ENCODE results near the gene TERF2IP. TPM values are rescaled to one million over a fixed set of nuclear protein-coding genes. Genes with fewer than 3 reads are reported as not detected.

TERF2IP gene
- total RNA-seq, 2 donors from 2014 or later, result 89.7 to 116 TPM

DNA sequence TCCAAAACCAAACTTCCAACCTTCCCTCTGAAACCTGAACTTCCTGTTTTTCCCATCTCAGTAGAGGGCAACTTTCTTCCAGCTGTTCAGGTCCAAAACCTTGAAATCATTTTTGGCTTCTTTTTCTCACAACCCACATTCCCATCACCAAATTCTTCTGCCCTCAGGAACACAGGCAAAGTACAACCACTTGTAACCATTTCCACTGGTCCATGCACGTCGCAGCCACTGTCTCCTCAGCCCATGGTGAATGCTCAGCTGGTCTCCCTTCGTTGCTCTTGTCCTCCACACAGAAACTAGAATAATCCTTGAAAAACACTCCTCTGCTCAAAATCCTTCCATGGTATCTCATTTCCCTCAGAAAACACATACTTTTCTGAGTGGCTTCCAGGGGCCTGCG is 20.8 kb upstream of the TERF2IP start:
- intact Hi-C loops (cut with DNase I), result loop anchor here (10.0 kb wide), 2 partner anchors 112 to 152 kb away; no protein-coding TSS in a partner anchor
- Histone ChIP-seq H3K27ac (no peak overlapping the region), H3K4me1 (replicated peaks) (peaks cover 6% of the 10 kb centered on the region), H3K27me3 (replicated peaks; ENCODE audit: insufficient read depth) (no peaks in the 10 kb centered on the region), H3K4me3 (no peak overlapping the region), H3K9me3 (no peaks in the 10 kb centered on the region), H3K36me3 (peaks cover 18 to 20% of the 10 kb centered on the region in 2 donors)
- TF ChIP-seq POLR2AphosphoS5 (IDR thresholded peaks at IDR 0.05) (no peak), POLR2A (IDR thresholded peaks at IDR 0.05) (no peak)
- TF ChIP-seq, protein P1, sequence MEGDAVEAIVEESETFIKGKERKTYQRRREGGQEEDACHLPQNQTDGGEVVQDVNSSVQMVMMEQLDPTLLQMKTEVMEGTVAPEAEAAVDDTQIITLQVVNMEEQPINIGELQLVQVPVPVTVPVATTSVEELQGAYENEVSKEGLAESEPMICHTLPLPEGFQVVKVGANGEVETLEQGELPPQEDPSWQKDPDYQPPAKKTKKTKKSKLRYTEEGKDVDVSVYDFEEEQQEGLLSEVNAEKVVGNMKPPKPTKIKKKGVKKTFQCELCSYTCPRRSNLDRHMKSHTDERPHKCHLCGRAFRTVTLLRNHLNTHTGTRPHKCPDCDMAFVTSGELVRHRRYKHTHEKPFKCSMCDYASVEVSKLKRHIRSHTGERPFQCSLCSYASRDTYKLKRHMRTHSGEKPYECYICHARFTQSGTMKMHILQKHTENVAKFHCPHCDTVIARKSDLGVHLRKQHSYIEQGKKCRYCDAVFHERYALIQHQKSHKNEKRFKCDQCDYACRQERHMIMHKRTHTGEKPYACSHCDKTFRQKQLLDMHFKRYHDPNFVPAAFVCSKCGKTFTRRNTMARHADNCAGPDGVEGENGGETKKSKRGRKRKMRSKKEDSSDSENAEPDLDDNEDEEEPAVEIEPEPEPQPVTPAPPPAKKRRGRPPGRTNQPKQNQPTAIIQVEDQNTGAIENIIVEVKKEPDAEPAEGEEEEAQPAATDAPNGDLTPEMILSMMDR (IDR thresholded peaks at IDR 0.05), result no peak
- WGBS, result 85% methylated on average over 4 of the region's 4 CpGs
- DNase-seq (ENCODE audit: low spot score), result no peak

DNA sequence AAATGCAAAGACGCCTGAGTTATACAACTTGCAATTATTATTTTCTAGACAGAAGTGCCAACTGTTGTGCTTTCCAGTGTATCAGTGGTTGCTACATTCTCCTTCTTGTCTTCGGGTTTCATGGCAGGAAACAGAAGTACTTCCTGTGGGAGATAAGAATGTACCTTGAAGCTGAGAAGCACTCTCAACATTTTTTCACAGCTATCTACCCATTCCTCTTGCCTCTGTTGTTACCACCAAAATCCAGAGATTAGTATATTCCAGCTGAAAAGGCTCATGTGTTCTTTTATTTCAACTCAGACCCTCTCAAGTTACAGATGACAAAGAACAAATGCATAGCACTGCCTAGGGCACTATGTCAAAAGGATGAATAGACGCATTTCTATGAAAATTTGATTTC is 19.7 kb upstream of the TERF2IP start:
- H3K27ac ChIP-seq, result no peak overlapping the region
- intact Hi-C loops (cut with DNase I), result loop anchor here (10.0 kb wide), 2 partner anchors 113 to 153 kb away; no protein-coding TSS in a partner anchor
- H3K36me3 ChIP-seq, result peaks cover 21 to 28% of the 10 kb centered on the region in 2 donors
- DNase-seq (ENCODE audit: low spot score), result no peak
- H3K27me3 ChIP-seq (replicated peaks; ENCODE audit: insufficient read depth), result no peaks in the 10 kb centered on the region
- TF ChIP-seq, protein P1 (IDR thresholded peaks at IDR 0.05), result no peak
- TF ChIP-seq POLR2AphosphoS5 (IDR thresholded peaks at IDR 0.05) (no peak), POLR2A (IDR thresholded peaks at IDR 0.05) (no peak)
- 64% methylated on average over 3 of the region's 3 CpGs for WGBS
- H3K4me3 ChIP-seq, result no peak overlapping the region
- H3K4me1 ChIP-seq (replicated peaks), result no peaks in the 10 kb centered on the region
- H3K9me3 ChIP-seq, result no peaks in the 10 kb centered on the region

GRCh38 chr16:75628351-75628750 is 19.2 kb upstream of the TERF2IP start:
- no peak overlapping the region for H3K27ac ChIP-seq
- H3K36me3 ChIP-seq, result peaks cover 26 to 32% of the 10 kb centered on the region in 2 donors
- WGBS, result 89% methylated on average over 4 of the region's 4 CpGs
- H3K4me3 ChIP-seq, result no peak overlapping the region
- TF ChIP-seq POLR2A (IDR thresholded peaks at IDR 0.05) (no peak), POLR2AphosphoS5 (IDR thresholded peaks at IDR 0.05) (no peak)
- TF ChIP-seq, protein P1 (IDR thresholded peaks at IDR 0.05), result no peak
- no peaks in the 10 kb centered on the region for H3K9me3 ChIP-seq
- no peaks in the 10 kb centered on the region for H3K27me3 ChIP-seq (replicated peaks; ENCODE audit: insufficient read depth)
- intact Hi-C loops (cut with DNase I), result loop anchor here (10.0 kb wide), 2 partner anchors 114 to 154 kb away; no protein-coding TSS in a partner anchor
- DNase-seq (ENCODE audit: low spot score), result no peak
- no peaks in the 10 kb centered on the region for H3K4me1 ChIP-seq (replicated peaks)

GRCh38 chr16:75629132-75629531 is 18.4 kb upstream of the TERF2IP start:
- Histone ChIP-seq H3K9me3 (no peaks in the 10 kb centered on the region), H3K4me3 (no peak overlapping the region), H3K27me3 (replicated peaks; ENCODE audit: insufficient read depth) (no peaks in the 10 kb centered on the region), H3K4me1 (replicated peaks) (no peaks in the 10 kb centered on the region), H3K27ac (no peak overlapping the region), H3K36me3 (peaks cover 32 to 33% of the 10 kb centered on the region in 2 donors)
- 93% methylated on average over 10 of the region's 10 CpGs for WGBS
- TF ChIP-seq POLR2A (IDR thresholded peaks at IDR 0.05) (no peak), POLR2AphosphoS5 (IDR thresholded peaks at IDR 0.05) (no peak)
- TF ChIP-seq, protein P1 (IDR thresholded peaks at IDR 0.05), result no peak
- no peak for DNase-seq (ENCODE audit: low spot score)
- intact Hi-C loops (cut with DNase I), result loop anchor here (10.0 kb wide), 2 partner anchors 114 to 154 kb away; no protein-coding TSS in a partner anchor

DNA sequence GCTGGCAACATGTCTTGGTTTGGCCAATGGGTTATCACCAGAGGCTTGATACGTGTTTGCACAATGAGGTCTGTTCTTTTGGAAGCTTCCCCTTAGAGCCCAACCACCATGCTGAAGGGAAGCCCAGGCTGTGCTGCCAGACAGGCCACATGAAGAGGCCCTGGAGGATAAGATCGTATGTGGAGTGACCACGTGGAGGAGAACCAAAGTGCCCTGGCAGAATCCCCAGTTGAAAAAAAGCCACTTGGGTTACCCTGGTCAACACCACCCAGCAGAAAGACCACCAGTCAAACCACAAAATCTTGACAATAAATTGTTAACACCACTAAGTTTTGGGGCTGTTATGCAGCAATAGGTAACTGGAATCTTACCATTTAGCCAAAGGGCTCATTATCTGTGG is 17.5 kb upstream of the TERF2IP start:
- TF ChIP-seq POLR2A (IDR thresholded peaks at IDR 0.05), result no peak
- no peak for TF ChIP-seq POLR2AphosphoS5 (IDR thresholded peaks at IDR 0.05)
- TF ChIP-seq, protein P1 (IDR thresholded peaks at IDR 0.05), result no peak
- H3K4me3 ChIP-seq, result no peak overlapping the region
- no peak overlapping the region for H3K27ac ChIP-seq
- 79% methylated on average over 3 of the region's 3 CpGs for WGBS
- no peak for DNase-seq (ENCODE audit: low spot score)
- no peaks in the 10 kb centered on the region for H3K4me1 ChIP-seq (replicated peaks)
- H3K27me3 ChIP-seq (replicated peaks; ENCODE audit: insufficient read depth), result no peaks in the 10 kb centered on the region
- no peaks in the 10 kb centered on the region for H3K9me3 ChIP-seq
- intact Hi-C loops (cut with DNase I), result no loop called here
- peaks cover 32 to 36% of the 10 kb centered on the region in 2 donors for H3K36me3 ChIP-seq
